ENCODE measurements around the gene TRIL. TPM values are rescaled to one million over a fixed set of nuclear protein-coding genes. Genes with fewer than 3 reads are reported as not detected.

Gene TRIL, protein sequence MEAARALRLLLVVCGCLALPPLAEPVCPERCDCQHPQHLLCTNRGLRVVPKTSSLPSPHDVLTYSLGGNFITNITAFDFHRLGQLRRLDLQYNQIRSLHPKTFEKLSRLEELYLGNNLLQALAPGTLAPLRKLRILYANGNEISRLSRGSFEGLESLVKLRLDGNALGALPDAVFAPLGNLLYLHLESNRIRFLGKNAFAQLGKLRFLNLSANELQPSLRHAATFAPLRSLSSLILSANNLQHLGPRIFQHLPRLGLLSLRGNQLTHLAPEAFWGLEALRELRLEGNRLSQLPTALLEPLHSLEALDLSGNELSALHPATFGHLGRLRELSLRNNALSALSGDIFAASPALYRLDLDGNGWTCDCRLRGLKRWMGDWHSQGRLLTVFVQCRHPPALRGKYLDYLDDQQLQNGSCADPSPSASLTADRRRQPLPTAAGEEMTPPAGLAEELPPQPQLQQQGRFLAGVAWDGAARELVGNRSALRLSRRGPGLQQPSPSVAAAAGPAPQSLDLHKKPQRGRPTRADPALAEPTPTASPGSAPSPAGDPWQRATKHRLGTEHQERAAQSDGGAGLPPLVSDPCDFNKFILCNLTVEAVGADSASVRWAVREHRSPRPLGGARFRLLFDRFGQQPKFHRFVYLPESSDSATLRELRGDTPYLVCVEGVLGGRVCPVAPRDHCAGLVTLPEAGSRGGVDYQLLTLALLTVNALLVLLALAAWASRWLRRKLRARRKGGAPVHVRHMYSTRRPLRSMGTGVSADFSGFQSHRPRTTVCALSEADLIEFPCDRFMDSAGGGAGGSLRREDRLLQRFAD
- total RNA-seq = 1 to 10 TPM; 1.3 to 1.6 TPM

- DNase-seq = peak; percentile 46 to 64 (median 62)
- intact Hi-C loops (cut with DNase I) = no loop called here
- peaks cover 28% of the 10 kb centered on the region for H3K4me1 ChIP-seq
- TF ChIP-seq, protein P1, sequence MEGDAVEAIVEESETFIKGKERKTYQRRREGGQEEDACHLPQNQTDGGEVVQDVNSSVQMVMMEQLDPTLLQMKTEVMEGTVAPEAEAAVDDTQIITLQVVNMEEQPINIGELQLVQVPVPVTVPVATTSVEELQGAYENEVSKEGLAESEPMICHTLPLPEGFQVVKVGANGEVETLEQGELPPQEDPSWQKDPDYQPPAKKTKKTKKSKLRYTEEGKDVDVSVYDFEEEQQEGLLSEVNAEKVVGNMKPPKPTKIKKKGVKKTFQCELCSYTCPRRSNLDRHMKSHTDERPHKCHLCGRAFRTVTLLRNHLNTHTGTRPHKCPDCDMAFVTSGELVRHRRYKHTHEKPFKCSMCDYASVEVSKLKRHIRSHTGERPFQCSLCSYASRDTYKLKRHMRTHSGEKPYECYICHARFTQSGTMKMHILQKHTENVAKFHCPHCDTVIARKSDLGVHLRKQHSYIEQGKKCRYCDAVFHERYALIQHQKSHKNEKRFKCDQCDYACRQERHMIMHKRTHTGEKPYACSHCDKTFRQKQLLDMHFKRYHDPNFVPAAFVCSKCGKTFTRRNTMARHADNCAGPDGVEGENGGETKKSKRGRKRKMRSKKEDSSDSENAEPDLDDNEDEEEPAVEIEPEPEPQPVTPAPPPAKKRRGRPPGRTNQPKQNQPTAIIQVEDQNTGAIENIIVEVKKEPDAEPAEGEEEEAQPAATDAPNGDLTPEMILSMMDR (IDR thresholded peaks at IDR 0.05) = no peak
- no peak for TF ChIP-seq POLR2A (IDR thresholded peaks at IDR 0.05)
- no peak within 1 kb of the TSS for H3K4me3 ChIP-seq
- ATAC-seq = peak; percentile 10
- no peaks in the 10 kb centered on the region for H3K9me3 ChIP-seq
- H3K27ac ChIP-seq = peak within 1 kb of the TSS in 1 of 4 donors; percentile 22
- H3K27me3 ChIP-seq = no peaks in the 10 kb centered on the region
- H3K36me3 ChIP-seq (replicated peaks in 1 of 2; ENCODE audit: insufficient read depth in 1 of 2, low read depth in 2 of 2) = no peaks in the 10 kb centered on the region
- 18 to 61% methylated on average over 29 to 65 of the region's 66 CpGs for WGBS, 2 donors
These were observed at the start of gene TRIL for GRCh38 chr7:28958235-28958979. Gene TRIL (minus strand): TSS chr7:28958330. CDS start chr7:28958046, 284 bp downstream.

DNA sequence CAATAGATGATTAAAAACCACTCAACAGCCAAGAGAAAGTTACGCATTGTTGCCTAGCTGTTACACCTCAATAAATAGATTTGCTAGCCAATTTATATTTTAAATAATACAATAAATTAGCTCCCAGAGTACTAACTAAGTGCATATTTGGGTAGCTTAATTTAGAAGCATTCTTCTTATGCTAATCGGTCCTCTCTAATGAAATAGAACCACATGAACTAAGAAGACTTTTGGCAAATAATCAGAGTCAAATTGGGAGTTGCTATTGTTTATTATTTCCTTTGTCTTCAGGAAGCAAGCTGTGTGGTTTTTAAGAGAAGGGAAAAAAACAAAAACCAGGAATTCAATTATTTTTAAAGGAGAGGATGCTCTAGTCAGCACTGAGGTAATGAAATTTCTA, 49.0 kb upstream of the TRIL start:
- H3K36me3 ChIP-seq (replicated peaks in 1 of 2; ENCODE audit: insufficient read depth in 1 of 2, low read depth in 2 of 2) = no peaks in the 10 kb centered on the region
- no peaks in the 10 kb centered on the region for H3K9me3 ChIP-seq
- H3K27ac ChIP-seq = no peak overlapping the region
- no peak overlapping the region for H3K4me3 ChIP-seq
- no peaks in the 10 kb centered on the region for H3K27me3 ChIP-seq
- intact Hi-C loops (cut with DNase I) = no loop called here
- DNase-seq (no peak), ATAC-seq (no peak)
- TF ChIP-seq, protein P1 (IDR thresholded peaks at IDR 0.05) = no peak
- no peak for TF ChIP-seq POLR2A (IDR thresholded peaks at IDR 0.05)
- H3K4me1 ChIP-seq = no peaks in the 10 kb centered on the region
- 86 to 91% methylated on average over 2 of the region's 2 CpGs for WGBS, 2 donors

GRCh38 chr7:29005829-29006228, 47.7 kb upstream of the TRIL start:
- ATAC-seq (no peak), DNase-seq (no peak)
- Histone ChIP-seq H3K9me3 (no peaks in the 10 kb centered on the region), H3K4me1 (no peaks in the 10 kb centered on the region), H3K36me3 (replicated peaks in 1 of 2; ENCODE audit: insufficient read depth in 1 of 2, low read depth in 2 of 2) (no peaks in the 10 kb centered on the region), H3K27me3 (no peaks in the 10 kb centered on the region), H3K4me3 (no peak overlapping the region), H3K27ac (no peak overlapping the region)
- 79 to 93% methylated on average over 3 of the region's 3 CpGs for WGBS, 2 donors
- no peak for TF ChIP-seq POLR2A (IDR thresholded peaks at IDR 0.05)
- TF ChIP-seq, protein P1 (IDR thresholded peaks at IDR 0.05) = no peak
- intact Hi-C loops (cut with DNase I) = no loop called here

- Histone ChIP-seq H3K9me3 (no peaks in the 10 kb centered on the region), H3K36me3 (replicated peaks in 1 of 2; ENCODE audit: insufficient read depth in 1 of 2, low read depth in 2 of 2) (no peaks in the 10 kb centered on the region), H3K4me1 (no peaks in the 10 kb centered on the region), H3K27ac (no peak overlapping the region), H3K27me3 (no peaks in the 10 kb centered on the region), H3K4me3 (no peak overlapping the region)
- DNase-seq (no peak), ATAC-seq (no peak)
- TF ChIP-seq, protein P1 (IDR thresholded peaks at IDR 0.05) = no peak
- no peak for TF ChIP-seq POLR2A (IDR thresholded peaks at IDR 0.05)
- 68 to 80% methylated on average over 1 of the region's 1 CpG for WGBS, 2 donors
- intact Hi-C loops (cut with DNase I) = no loop called here
These were observed 47.3 kb upstream of the TRIL start for GRCh38 chr7:29005406-29005805.
